ENCODE results near the gene RHOD. TPM values are rescaled to one million over a fixed set of nuclear protein-coding genes. Genes with fewer than 3 reads are reported as not detected.

RHOD gene
- total RNA-seq, 1 experiment from 2014 or later, result 6.5 TPM

DNA sequence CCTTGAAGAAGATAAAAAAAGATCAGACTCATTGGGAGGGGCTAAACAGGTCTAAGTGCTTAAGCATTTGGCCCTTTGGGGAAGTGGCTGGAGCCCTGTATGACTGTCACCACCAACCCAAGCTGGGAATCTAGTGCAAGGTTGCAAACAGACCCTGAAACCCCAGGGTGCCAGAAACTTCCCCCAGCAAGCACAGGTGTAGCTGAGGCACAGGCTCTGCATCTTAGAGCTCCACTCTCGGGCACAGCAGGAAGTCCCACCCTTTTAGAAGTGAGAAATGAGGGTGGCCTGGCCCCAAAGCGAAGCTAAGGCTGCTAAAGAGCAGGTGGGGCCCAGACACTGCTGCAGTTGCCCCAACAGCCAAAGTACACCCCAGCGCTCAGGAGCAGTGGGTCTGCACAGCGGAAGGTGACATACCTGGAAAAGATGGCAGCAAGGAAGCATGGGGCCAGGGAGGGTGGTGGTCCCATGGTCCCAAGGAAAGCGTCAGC is 56.6 kb downstream of the RHOD start:
- no peak for DNase-seq (ENCODE audit: extremely low read depth, low read depth)

DNA sequence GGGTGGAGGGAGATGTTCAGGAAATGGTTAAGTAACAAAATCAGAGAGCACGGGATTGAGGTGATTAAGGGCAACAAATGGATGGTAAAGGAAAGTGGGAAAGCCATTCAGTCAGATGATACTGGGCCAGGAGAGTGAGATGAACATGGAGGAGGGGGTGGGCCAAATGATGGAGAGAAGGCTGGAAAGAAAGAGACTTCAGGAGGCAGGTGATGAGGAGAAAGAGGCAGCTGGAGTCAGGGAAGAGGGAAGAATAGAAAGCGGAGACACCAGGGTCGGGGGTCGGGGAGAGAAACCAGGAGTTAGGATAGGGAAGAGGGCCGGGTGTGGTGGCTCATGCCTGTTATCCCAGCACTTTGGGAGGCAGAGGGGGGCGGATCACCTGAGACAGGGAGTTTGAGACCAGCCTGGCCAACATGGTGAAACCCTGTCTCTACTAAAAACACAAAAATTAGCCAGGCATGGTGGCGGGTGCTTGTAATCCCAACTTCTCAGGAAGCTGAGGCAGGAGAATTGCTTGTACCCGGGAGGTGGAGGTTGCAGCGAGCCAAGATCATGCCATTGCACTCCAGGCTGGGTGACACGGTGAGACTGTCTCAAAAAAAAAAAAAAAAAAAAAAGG is 57.7 kb downstream of the RHOD start:
- DNase-seq (ENCODE audit: extremely low read depth, low read depth), result no peak

DNA sequence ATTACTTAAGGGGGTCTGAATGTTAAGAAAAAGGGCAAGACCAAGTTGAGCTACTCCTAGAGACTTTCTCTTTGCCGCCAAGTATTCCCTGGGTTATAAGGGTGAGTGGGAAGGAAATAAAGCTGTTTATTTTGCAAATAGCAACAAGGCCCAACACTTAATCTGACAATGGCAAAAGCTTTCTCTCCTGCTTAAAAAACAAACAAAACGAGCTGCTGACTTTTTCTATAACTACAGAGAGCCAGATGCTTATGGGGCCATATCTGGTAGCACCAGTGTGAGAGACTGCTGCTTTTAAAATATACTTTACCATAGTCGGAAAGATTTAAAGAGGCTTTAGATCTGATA is 60.1 kb downstream of the RHOD start:
- DNase-seq (ENCODE audit: extremely low read depth, low read depth), result no peak

DNA sequence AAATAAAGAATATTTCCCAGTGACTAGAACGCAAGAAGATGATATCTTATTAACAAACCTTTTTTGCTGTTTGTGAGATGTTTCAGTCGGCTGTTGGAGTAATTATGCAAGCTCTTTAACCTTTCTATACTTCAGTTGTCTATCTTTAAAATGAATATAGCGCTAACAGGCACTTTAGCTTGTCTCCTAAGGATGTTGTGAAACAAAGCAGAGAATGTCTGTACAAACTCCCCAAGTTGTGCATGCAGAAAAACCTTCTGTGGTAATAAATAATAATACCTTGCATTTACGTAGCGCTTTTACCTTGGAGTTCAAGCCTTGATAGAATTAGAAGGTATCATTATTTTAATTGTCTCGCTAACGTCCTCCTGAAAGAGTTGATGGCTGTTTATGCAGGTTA is 60.5 kb downstream of the RHOD start:
- no peak for DNase-seq (ENCODE audit: extremely low read depth, low read depth)

DNA sequence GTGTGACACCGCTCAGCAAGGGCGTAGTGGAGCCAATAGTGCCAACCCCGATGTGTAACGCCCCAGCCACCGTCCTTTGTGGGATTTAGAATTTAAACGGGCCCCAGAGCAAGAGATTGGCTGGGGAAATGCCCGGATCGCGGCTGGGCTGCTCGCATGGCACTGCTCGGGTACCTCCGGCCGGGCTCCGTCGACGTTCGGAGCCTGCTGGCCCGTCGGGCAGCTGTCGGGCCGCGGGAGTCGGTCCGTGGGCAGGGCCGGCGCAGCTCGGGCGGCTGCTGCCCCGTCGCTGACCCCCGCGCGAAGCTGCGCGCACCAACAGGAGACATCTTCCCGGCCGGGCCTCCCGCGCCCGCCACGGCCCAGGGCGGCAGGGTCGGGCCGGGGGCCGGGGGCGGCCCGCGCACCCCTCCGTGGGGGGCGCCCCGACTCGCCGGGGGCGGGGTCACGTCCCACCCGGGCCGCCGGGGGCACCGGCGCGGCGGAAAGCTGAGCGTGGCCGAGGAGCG is 61.1 kb downstream of the RHOD start:
- no peak for DNase-seq (ENCODE audit: extremely low read depth, low read depth)

DNA sequence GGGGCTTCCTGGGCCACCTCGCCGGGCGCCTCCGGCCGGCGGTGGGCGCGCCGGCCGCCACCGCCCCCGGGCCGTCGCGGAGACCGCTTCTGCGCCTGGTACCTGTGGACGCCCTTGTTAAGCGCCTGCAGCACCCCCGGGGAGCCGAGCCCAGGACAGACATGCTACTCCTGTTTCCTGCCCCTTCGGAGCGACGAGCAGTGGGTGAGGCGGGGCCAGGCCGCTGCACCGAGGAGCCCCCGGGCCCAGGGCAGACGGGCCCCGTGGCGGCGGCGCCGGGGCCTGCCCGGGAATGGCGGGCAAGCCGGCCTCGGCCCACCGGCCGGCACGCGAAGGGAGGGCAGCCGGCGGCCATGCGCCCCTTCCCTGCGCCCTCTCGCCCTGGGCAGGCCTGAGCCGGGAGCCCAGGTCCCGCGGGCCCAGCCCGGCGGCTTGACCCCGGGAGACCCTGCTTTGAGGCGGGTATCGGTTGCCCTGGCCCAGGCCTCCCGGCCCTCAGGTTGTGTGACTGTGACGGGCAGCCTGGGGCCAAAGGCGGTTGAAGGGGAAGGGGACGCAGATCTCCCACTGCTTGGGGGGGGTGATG is 61.6 kb downstream of the RHOD start:
- DNase-seq (ENCODE audit: extremely low read depth, low read depth), result no peak

DNA sequence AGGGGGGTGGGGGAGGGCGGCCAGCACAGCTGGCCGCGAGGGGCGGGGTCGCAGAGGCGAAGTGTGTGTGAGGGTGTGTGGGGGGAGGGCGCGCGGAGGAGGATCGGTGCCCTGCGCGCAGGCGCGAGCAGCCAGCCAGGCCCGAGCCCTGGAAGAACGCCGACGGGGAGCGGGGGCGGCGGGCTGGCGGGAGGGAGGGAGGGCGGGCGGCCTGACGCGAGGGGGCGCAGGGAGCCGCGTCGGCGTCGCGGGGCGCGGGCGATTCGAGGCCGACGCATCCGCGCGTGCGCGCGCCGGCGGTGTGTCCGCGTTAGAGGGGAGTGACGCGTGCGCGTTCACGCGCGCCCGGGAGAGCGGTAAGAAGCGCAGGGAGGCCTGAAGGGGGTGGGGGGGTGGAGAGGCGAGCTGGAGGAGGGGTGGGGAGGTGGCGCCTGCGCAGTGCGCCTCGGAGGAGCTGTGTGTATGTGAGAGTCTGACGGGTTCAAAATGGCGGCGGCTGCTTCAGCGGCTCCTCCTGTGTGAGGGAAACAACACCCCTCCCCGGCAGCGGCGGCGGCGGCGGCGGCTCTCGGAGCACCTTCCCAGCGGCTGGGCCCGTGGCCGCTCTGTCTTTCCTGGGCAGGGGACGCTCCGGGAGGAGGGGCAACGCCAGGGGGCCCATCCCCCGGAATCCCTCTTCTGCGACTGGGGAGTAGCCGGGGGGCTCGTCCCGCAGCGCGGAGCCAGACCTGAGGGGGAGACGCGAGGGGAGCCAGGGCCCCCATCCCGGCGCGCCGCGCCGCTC is 62.3 kb downstream of the RHOD start, which contains the start of gene KDM2A:
Gene KDM2A, plus strand, starts transcription at position 463 of the 784 bp plus-strand sequence. CDS start 2,054 bp downstream, outside the sequence.
- peak; percentile 96 for DNase-seq (ENCODE audit: extremely low read depth, low read depth)

DNA sequence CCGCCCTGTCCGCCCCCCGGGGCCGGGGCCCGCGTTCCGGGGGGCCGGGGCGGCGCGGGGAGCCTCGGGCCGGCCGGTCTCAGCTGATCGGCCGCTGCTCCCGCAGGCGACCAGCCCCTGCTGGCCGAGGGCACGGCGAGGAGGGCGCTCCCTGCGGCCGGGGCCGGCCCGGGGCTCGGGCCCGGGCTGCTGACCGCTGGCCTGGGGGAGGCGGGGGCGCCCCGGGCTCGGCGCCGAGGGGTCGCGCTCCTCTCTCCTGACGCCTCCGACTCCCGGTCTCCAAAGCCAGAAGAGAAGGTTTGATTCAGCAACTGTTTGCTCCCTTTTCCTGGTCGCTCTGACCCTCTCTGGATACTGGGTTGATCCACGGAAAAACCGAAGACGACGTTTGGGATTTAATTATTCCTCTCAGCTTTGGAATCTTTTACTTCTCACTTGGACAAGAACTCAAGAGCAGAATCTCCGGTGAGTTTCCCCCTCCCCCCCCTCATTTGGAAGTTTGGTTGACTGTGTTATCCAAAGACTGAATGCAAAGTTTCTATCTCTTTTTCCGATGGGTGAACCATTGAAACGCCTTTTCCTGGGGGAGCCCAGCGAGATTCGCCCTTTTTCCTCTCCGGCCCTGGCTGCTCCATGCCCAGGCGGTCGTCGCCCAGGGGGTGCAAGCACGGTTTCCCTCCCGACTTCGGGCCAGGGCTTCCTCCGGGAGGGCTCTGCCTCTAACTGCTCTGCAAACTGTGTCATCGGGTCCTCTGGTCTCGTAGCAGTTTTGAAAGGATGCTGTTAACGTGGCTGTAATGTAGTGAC is 63.1 kb downstream of the RHOD start:
- DNase-seq (ENCODE audit: extremely low read depth, low read depth), result no peak

DNA sequence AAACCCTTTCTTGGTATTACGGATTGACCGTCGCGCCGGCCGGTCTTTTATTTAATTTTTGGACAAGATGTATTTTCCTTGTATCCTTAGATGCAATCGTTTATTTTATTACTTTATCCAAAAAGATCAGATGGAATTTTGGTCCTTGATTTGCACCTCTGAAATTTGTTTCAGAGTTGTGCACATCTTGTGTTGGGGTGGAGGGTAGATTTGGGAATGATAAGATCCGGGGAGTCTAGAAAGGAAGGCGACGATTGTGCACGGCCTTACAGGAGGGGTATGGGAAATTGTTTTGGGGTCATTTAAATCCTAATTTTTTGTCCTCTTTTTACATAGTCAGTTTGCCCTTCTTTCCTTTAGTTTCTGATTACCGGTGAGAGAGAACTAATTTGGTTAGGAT is 63.8 kb downstream of the RHOD start:
- DNase-seq (ENCODE audit: extremely low read depth, low read depth), result no peak

DNA sequence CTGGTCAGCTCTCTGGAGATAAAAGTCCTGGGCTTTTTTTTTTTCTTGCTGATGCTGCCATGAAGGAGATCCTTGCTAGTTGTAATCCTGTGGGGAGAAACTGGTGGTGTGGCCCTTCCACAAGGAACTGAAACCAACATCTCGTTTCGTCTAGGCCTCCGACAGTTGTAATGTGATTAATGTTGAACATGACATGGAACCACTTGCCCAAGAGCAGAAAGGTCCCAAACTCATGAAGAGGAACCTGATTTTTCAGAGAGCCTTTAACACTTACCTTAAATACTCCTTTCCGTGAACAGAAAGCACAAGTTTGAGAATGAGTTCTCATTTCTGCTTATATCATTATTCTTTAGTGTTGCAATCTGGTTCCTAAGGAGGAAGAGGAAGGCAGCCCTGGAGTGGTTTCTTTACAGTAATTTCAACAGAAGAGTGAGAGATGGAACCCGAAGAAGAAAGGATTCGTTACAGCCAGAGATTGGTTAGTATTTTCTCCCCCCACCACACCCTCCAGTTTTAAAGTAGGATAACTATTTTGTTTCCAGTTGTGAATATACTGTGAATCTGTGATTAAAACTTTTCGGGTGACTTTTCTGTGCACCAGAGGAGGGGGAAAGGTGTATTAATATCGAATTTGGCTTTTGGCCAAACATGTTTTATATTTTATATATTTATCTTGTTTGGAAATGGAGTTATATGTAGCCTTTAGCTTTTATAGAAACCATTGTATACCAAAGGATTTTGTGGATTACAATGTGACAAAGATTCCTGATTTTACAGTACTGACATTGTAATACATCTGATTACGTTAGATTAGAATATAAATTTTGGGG is 64.4 kb downstream of the RHOD start:
- no peak for DNase-seq (ENCODE audit: extremely low read depth, low read depth)

Other genes starting within 250 kb of the RHOD start
- gene RCE1, start 213.4 kb upstream of the RHOD start, total RNA-seq (2014; rRNA removed; shearing (Covaris generic)), result 24.1 and 30.8 TPM in 2 replicates
- 30.5 and 32.4 TPM in 2 replicates for gene LRFN4, start 199.8 kb upstream of the RHOD start, total RNA-seq (2014; rRNA removed; shearing (Covaris generic))
- 22.2 and 25.5 TPM in 2 replicates for gene PC, start 98.5 kb upstream of the RHOD start, total RNA-seq (2014; rRNA removed; shearing (Covaris generic))
- gene C11orf86, start 81.5 kb upstream of the RHOD start, total RNA-seq (2014; rRNA removed; shearing (Covaris generic)), result not detected in 2 replicates
- 0.32 and 0.52 TPM in 2 replicates for gene SYT12, start 33.7 kb upstream of the RHOD start, total RNA-seq (2014; rRNA removed; shearing (Covaris generic))
- gene KDM2A, start 62.4 kb downstream of the RHOD start, total RNA-seq (2014; rRNA removed; shearing (Covaris generic)), result 15.1 and 18.5 TPM in 2 replicates
- 39.2 and 40.7 TPM in 2 replicates for gene GRK2, start 209.6 kb downstream of the RHOD start, total RNA-seq (2014; rRNA removed; shearing (Covaris generic))
- 14.3 and 21.2 TPM in 2 replicates for gene ANKRD13D, start 232.5 kb downstream of the RHOD start, total RNA-seq (2014; rRNA removed; shearing (Covaris generic))
- 5.0 and 8.6 TPM in 2 replicates for gene SSH3, start 246.7 kb downstream of the RHOD start, total RNA-seq (2014; rRNA removed; shearing (Covaris generic))

Data from NCI-H460 (cell line).